HuH-7.5 (cell line): ENCODE measurements around the gene ARHGEF28.

Source experiments
- DNase-seq: peaks from one replicate; pipeline ENCODE4 v3.0.0; 2011; ENCODE audit warnings: low spot score

The ARHGEF28 gene

GRCh38 chr5:73619606-73620333 is 6.2 kb upstream of the ARHGEF28 start:
- DNase-seq: no peak

GRCh38 chr5:73620334-73620687 is 5.7 kb upstream of the ARHGEF28 start:
- no peak for DNase-seq

GRCh38 chr5:73623060-73623459 is 2.9 kb upstream of the ARHGEF28 start:
- no peak for DNase-seq

GRCh38 chr5:73623901-73624404 is 2.0 kb upstream of the ARHGEF28 start:
- no peak for DNase-seq

GRCh38 chr5:73624888-73625287 is 1.1 kb upstream of the ARHGEF28 start:
- DNase-seq: no peak

- no peak for DNase-seq
Observed at GRCh38 chr5:73625372-73625943, 538 bp upstream of the ARHGEF28 start.

- DNase-seq: no peak
Observed at GRCh38 chr5:73626814-73627313, 868 bp downstream of the ARHGEF28 start.

- DNase-seq: no peak
Observed at GRCh38 chr5:73629456-73629855, 3.5 kb downstream of the ARHGEF28 start.

- DNase-seq: no peak
Observed at GRCh38 chr5:73630765-73631164, 4.8 kb downstream of the ARHGEF28 start.

- DNase-seq: no peak
Observed at GRCh38 chr5:73631500-73631899, 5.5 kb downstream of the ARHGEF28 start.

- no peak for DNase-seq
Observed at GRCh38 chr5:73633060-73633459, 7.1 kb downstream of the ARHGEF28 start.

GRCh38 chr5:73636408-73636807 is 10.4 kb downstream of the ARHGEF28 start:
- no peak for DNase-seq

- no peak for DNase-seq
Observed at GRCh38 chr5:73637565-73637964, 11.6 kb downstream of the ARHGEF28 start.

- DNase-seq: no peak
Observed at GRCh38 chr5:73638344-73639095, 12.5 kb downstream of the ARHGEF28 start.

GRCh38 chr5:73640861-73641320 is 14.9 kb downstream of the ARHGEF28 start:
- DNase-seq: no peak

GRCh38 chr5:73641811-73642210 is 15.8 kb downstream of the ARHGEF28 start:
- DNase-seq: no peak

- no peak for DNase-seq
Observed at GRCh38 chr5:73642344-73642743, 16.3 kb downstream of the ARHGEF28 start.

- no peak for DNase-seq
Observed at GRCh38 chr5:73644385-73644963, 18.5 kb downstream of the ARHGEF28 start.

- DNase-seq: no peak
Observed at GRCh38 chr5:73647721-73648120, 21.7 kb downstream of the ARHGEF28 start.

- no peak for DNase-seq
Observed at GRCh38 chr5:73648515-73648914, 22.5 kb downstream of the ARHGEF28 start.

- DNase-seq: no peak
Observed at GRCh38 chr5:73649926-73650325, 23.9 kb downstream of the ARHGEF28 start.

GRCh38 chr5:73652391-73652790 is 26.4 kb downstream of the ARHGEF28 start:
- no peak for DNase-seq
